HG03064 (cell line): ENCODE measurements around the gene SERPINA6.
"Not testable (repeated sequence)": the region's sequence is repeated elsewhere in the genome, so short reads cannot be mapped to it uniquely, and the experiment has no call there.

Experiments used
- ATAC-seq: cut with Tn5 transposase; IDR thresholded peaks from one replicate; pipeline ENCODE4 v1.9.1; 2021; ENCODE audit warnings: low read depth; ENCODE audit not compliant: unreplicated experiment

SERPINA6 gene

GRCh38 chr14:94322648-94323570, at the start of gene SERPINA6:
Gene SERPINA6 (minus strand): TSS chr14:94323336. CDS start chr14:94314648, 8,688 bp downstream.
- ATAC-seq, result no peak

- ATAC-seq, result no peak
Measured at GRCh38 chr14:94372021-94372605, 49.0 kb upstream of the SERPINA6 start.

DNA sequence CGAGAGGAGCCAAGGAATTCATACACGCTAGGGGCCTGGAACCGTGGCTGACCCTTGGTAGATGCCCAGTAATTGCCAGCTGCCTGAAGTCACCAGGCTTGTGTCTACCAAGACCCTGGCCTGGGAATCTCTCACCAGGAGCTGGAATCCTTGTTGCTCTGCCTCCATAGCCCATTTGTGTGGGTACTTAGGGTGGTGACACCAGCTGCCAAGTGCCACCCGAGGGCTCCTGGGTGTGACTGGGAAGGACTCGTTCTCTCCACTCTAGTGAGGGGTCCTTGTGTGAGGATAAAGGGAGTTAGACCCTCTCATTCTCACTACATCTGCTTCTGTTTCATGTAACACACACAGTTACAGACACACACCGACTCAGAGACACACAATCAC, 47.4 kb upstream of the SERPINA6 start:
- no peak for ATAC-seq

- not testable (repeated sequence) for ATAC-seq
Measured at GRCh38 chr14:94369766-94370523, 46.8 kb upstream of the SERPINA6 start.

DNA sequence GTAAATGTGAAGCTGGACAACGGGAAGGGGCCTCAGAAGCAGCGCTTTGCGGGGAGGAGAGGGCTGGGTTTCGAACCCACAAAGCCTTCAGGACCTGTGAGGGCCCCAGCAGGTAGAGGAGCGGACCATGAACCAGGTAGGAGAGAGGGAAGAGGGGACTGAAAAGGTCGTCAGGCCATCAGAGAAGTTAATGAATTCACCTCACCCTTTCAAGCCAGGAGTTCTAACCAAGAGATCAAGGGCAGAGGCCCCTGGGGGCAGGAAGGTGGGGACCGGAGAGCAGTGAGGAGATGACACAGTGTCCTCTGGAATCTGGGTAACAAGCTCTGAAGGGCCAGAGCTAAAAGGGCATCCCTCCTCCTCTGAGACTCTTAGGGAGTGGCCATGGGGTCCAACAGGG, 45.8 kb upstream of the SERPINA6 start:
- no peak for ATAC-seq

GRCh38 chr14:94368243-94368590, 45.1 kb upstream of the SERPINA6 start:
- ATAC-seq, result no peak

- no peak for ATAC-seq
Measured at GRCh38 chr14:94367347-94368242, 44.5 kb upstream of the SERPINA6 start.

GRCh38 chr14:94366146-94366915, 43.2 kb upstream of the SERPINA6 start, which contains the start of gene SERPINA2:
Gene SERPINA2 (minus strand): TSS chr14:94366698.
- no peak for ATAC-seq

DNA sequence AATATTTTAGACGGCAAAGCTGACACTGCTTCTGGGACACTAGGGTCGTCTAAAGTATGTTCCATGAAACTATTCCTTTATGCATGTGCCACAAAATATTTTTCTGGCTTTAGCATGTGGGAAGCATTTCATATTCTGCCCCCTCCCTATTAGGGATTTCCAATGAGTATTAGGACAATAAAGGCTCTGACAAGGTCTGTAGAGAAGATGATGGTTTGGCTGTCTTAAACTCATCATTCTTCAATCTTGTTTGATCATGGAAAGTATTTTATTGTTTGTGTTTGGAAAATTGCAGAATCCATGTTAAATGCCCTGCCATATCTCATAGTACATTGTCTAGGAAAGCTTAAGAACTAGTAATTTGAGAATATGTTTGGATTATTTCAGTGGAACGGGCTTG, 42.5 kb upstream of the SERPINA6 start:
- no peak for ATAC-seq

DNA sequence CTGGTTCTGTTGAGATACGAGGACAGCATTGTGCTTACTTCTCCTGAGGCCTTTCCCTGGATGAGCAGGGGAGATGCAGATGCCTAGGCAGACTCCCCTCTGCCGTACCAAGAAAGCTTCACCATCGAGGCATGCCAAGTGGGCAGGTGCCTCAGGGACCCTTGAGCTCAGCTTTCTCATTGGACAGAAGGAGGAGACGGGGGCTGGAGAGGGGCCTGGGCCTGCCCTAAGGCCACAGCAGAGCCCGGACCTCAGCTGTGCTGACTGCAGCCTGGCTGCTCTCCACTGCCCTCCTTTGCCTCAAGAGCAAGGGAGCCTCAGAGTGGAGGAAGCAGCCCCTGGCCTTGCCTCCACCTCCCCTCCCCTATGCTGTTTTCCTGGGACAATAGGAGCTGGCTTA, 41.8 kb upstream of the SERPINA6 start:
- ATAC-seq, result no peak

- no peak for ATAC-seq
Measured at GRCh38 chr14:94364037-94364436, 40.9 kb upstream of the SERPINA6 start.

DNA sequence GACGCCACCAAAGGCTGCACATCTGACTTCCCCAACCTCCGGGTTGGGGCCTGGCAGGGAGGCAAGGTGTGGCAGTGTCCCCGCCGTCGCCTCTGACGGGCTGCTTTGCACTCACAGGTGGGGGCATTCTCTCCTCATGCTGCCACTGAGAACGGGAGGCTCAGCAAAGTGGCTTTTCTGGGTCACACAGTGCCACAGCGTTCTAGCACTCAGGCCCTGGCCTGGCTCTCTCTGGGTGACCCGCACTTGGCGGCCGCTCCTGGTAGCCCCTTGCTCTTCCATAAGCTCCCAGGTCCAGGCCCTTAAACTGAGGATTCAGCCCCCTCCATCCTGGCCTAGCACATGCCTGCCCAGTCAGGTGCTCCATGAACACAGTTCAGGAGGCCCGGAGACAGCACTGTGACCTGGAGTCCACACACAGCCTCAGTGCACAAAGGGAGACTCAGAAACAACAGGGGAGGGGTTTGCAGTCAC, 40.1 kb upstream of the SERPINA6 start:
- ATAC-seq, result no peak

DNA sequence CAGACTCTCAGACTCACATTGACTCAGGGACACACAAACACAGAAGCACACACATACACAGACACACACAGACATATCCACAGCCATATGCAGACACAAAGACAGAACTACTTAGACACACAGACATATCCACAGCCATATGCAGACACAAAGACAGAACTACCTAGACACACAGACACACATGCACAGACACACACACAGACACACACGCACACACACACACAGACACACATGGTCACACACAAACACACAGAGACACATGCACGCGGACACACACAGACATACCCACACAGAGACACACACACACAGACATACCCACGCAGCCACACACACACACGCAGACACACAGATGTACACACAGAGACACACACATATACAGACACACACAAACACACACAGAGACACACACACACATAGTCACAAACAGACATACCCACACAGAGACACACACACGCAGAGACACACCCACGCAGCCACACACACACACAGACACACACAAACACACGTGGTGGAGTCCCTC, 39.5 kb upstream of the SERPINA6 start:
- ATAC-seq, result no peak

DNA sequence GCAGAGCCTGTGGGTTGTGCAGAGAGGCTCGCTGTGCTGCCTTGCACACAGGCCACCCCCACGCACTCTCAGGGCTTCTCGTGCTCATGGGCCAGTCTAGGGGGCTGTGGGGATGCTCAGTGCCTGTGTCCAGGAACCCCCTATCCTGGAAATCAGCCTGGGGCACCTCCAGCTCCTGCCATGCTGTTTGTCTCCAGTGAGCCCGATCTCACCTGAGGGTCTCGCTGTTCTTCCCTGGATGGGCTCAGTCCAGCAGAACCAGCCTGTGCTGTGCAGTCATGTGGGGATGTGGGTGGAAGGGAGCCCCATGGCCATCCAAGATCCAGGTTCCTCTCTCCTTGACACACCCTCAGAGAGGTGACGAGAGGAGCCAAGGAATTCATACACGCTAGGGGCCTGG, 38.5 kb upstream of the SERPINA6 start:
- no peak for ATAC-seq

- ATAC-seq, result no peak
Measured at GRCh38 chr14:94360945-94361565, 37.9 kb upstream of the SERPINA6 start.

- no peak for ATAC-seq
Measured at GRCh38 chr14:94357166-94357565, 34.0 kb upstream of the SERPINA6 start.

GRCh38 chr14:94356379-94357056, 33.4 kb upstream of the SERPINA6 start:
- ATAC-seq, result no peak

GRCh38 chr14:94355191-94355794, 32.2 kb upstream of the SERPINA6 start:
- no peak for ATAC-seq
